MM.1S (cell line): ENCODE measurements around the gene DCUN1D3.

Source experiments
- DNase-seq: peaks from one replicate; pipeline ENCODE4 v3.0.0-alpha.2; 2015
- H2AFZ ChIP-seq: fragments of 300-600 bp; sonication (generic); 2 replicates; pipeline ENCODE4 v1.6.0; 2016; ENCODE audit warnings: antibody characterized with exemption, low read length
- H3F3A ChIP-seq: fragments of 300-600 bp; sonication (generic); 2 replicates; pipeline ENCODE4 v1.6.1; 2016; ENCODE audit warnings: mild to moderate bottlenecking, antibody characterized with exemption, low read length, moderate library complexity, mixed read lengths; ENCODE audit not compliant: insufficient read depth
- H3K27ac ChIP-seq: fragments of 300-600 bp; sonication (generic); 2 replicates; pipeline ENCODE4 v1.5.1; 2016; ENCODE audit warnings: mild to moderate bottlenecking, low read length
- H3K27me3 ChIP-seq: fragments of 300-600 bp; sonication (generic); replicated peaks from 2 replicates; pipeline ENCODE4 v1.6.0; 2016; ENCODE audit warnings: low read length; ENCODE audit not compliant: insufficient read depth
- H3K36me3 ChIP-seq: fragments of 300-600 bp; sonication (generic); replicated peaks from 2 replicates; pipeline ENCODE4 v1.6.1; 2016; ENCODE audit warnings: mild to moderate bottlenecking, low read length, mixed read lengths; ENCODE audit not compliant: insufficient read depth
- H3K4me1 ChIP-seq: fragments of 300-600 bp; sonication (generic); 2 replicates; pipeline ENCODE4 v1.6.1; 2016; ENCODE audit warnings: low read length, mixed read lengths
- H3K4me2 ChIP-seq: fragments of 300-600 bp; sonication (generic); 2 replicates; pipeline ENCODE4 v1.6.0; 2016; ENCODE audit warnings: low read depth, low read length
- H3K4me3 ChIP-seq: fragments of 300-600 bp; sonication (generic); 2 replicates; pipeline ENCODE4 v1.5.1; 2016; ENCODE audit warnings: low read length, mixed read lengths
- H3K79me2 ChIP-seq: fragments of 300-600 bp; sonication (generic); 2 replicates; pipeline ENCODE4 v1.6.1; 2016; ENCODE audit warnings: mixed run types, low read length, mixed read lengths
- H3K9ac ChIP-seq: fragments of 300-600 bp; sonication (generic); 2 replicates; pipeline ENCODE4 v1.6.1; 2016; ENCODE audit warnings: low read length, mixed read lengths
- H3K9me2 ChIP-seq: fragments of 300-600 bp; sonication (generic); replicated peaks from 2 replicates; pipeline ENCODE4 v1.6.1; 2016; ENCODE audit warnings: mild to moderate bottlenecking, low read length, mixed read lengths; ENCODE audit not compliant: insufficient read depth
- H3K9me3 ChIP-seq: fragments of 300-600 bp; sonication (generic); replicated peaks from 2 replicates; pipeline ENCODE4 v1.6.1; 2016; ENCODE audit warnings: mild to moderate bottlenecking, low read length, mixed read lengths; ENCODE audit not compliant: insufficient read depth
- H4K20me1 ChIP-seq: fragments of 300-600 bp; sonication (generic); 2 replicates; pipeline ENCODE4 v1.6.1; 2016; ENCODE audit warnings: mild to moderate bottlenecking, low read length, moderate library complexity, mixed read lengths; ENCODE audit not compliant: insufficient read depth
- EZH2 ChIP-seq: fragments of 300-600 bp; sonication (generic); optimal IDR thresholded peaks from 2 replicates; pipeline ENCODE3; 2017; ENCODE audit warnings: low read depth, mild to moderate bottlenecking, antibody characterized with exemption, low read length, mixed read lengths
- EZH2phosphoT487 ChIP-seq: fragments of 300-600 bp; sonication (generic); IDR thresholded peaks from 2 replicates; pipeline ENCODE4 v1.6.1; 2018; ENCODE audit warnings: antibody characterized with exemption, low read length
- TF ChIP-seq, protein P1 (sequence below): fragments of 300-600 bp; sonication (generic); IDR thresholded peaks from 2 replicates; pipeline ENCODE4 v1.5.1; 2016; ENCODE audit warnings: antibody characterized with exemption, low read length, mixed read lengths

The DCUN1D3 gene

DNA sequence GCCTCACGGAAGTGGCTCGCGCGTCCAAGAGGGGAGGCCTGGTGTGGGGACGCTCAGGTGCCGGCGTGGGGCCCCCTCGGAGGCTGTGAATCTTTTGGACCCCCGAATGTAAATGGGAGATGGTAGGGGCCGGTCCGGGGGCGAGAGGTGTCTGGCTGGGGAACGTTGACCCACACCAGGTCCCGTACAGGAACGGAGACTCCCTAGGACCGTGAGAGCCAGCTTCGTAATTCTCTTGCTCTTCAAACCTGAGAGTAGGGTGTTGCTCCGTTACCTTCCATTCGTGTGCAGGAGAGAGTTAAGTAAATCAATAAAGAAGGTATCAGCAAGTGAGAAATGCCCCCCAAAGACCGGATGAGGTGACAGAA, 894 bp upstream of the DCUN1D3 start:
- Histone ChIP-seq H3K9ac (peak overlapping the region; percentile 94), H3K4me2 (peak overlapping the region; percentile 92), H3K79me2 (peaks cover 60% of the 10 kb centered on the region), H3K4me1 (peaks cover 34% of the 10 kb centered on the region), H3K9me3 (no peaks in the 10 kb centered on the region), H3K27ac (peak overlapping the region; percentile 83; the same call in 1 of the 2 replicates), H2AFZ (peak overlapping the region; percentile 80), H3F3A (peaks cover 14% of the 10 kb centered on the region), H3K9me2 (no peaks in the 10 kb centered on the region), H3K36me3 (no peaks in the 10 kb centered on the region), H3K27me3 (no peaks in the 10 kb centered on the region), H4K20me1 (no peaks in the 10 kb centered on the region), H3K4me3 (peak overlapping the region; percentile 89)
- TF ChIP-seq EZH2 (no peak), EZH2phosphoT487 (no peak)
- TF ChIP-seq, protein P1, sequence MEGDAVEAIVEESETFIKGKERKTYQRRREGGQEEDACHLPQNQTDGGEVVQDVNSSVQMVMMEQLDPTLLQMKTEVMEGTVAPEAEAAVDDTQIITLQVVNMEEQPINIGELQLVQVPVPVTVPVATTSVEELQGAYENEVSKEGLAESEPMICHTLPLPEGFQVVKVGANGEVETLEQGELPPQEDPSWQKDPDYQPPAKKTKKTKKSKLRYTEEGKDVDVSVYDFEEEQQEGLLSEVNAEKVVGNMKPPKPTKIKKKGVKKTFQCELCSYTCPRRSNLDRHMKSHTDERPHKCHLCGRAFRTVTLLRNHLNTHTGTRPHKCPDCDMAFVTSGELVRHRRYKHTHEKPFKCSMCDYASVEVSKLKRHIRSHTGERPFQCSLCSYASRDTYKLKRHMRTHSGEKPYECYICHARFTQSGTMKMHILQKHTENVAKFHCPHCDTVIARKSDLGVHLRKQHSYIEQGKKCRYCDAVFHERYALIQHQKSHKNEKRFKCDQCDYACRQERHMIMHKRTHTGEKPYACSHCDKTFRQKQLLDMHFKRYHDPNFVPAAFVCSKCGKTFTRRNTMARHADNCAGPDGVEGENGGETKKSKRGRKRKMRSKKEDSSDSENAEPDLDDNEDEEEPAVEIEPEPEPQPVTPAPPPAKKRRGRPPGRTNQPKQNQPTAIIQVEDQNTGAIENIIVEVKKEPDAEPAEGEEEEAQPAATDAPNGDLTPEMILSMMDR = no peak
- DNase-seq = no peak

GRCh38 chr16:20899477-20900298, 470 bp downstream of the DCUN1D3 start:
- H3K27ac ChIP-seq = peak overlapping the region; percentile 83; the same call in 1 of the 2 replicates
- H3K9ac ChIP-seq = peak overlapping the region; percentile 94
- H3K4me2 ChIP-seq = peak overlapping the region; percentile 76
- H2AFZ ChIP-seq = peak overlapping the region; percentile 80
- no peaks in the 10 kb centered on the region for H3K36me3 ChIP-seq
- H3K9me3 ChIP-seq = no peaks in the 10 kb centered on the region
- no peaks in the 10 kb centered on the region for H4K20me1 ChIP-seq
- TF ChIP-seq EZH2 = no peak
- no peak for TF ChIP-seq EZH2phosphoT487
- TF ChIP-seq, protein P1 = no peak
- no peaks in the 10 kb centered on the region for H3K9me2 ChIP-seq
- peaks cover 14% of the 10 kb centered on the region for H3F3A ChIP-seq
- H3K27me3 ChIP-seq = no peaks in the 10 kb centered on the region
- H3K4me3 ChIP-seq = peak overlapping the region; percentile 89
- no peak for DNase-seq
- peaks cover 24% of the 10 kb centered on the region for H3K4me1 ChIP-seq
- H3K79me2 ChIP-seq = peaks cover 54% of the 10 kb centered on the region

DNA sequence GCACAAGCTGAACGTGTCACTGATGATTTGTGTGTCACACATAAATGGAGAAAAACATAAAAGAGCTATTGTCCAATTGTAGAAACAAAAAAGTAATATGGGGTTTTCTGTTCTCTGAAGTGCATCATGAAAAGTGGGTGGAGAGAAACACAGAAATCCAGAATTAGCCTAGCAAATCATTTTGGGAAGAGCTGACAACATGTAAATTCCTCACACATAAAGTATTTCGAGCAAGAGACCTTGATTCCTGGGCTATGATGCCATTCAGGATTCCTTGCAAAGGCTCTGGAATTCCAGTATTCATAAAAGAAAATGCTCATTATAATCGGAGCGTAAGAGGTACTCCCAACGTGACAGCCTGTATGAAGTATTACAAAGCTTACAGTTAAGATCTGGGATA, 1.1 kb downstream of the DCUN1D3 start:
- H3K4me2 ChIP-seq = peak overlapping the region; percentile 76
- no peak overlapping the region for H2AFZ ChIP-seq
- H3K9me3 ChIP-seq = no peaks in the 10 kb centered on the region
- peak overlapping the region; percentile 89 for H3K4me3 ChIP-seq
- DNase-seq = no peak
- no peak overlapping the region for H3K27ac ChIP-seq
- no peaks in the 10 kb centered on the region for H4K20me1 ChIP-seq
- TF ChIP-seq, protein P1 = no peak
- H3F3A ChIP-seq = peaks cover 11% of the 10 kb centered on the region
- H3K9ac ChIP-seq = peak overlapping the region; percentile 94; the same call in 1 of the 2 replicates
- peaks cover 19% of the 10 kb centered on the region for H3K4me1 ChIP-seq
- no peaks in the 10 kb centered on the region for H3K27me3 ChIP-seq
- no peaks in the 10 kb centered on the region for H3K36me3 ChIP-seq
- H3K79me2 ChIP-seq = peaks cover 54% of the 10 kb centered on the region
- H3K9me2 ChIP-seq = no peaks in the 10 kb centered on the region
